ENCODE data around the gene OR11G2.
"Not testable (repeated sequence)": the region's sequence is repeated elsewhere in the genome, so short reads cannot be mapped to it uniquely, and the experiment has no call there.

The OR11G2 gene

GRCh38 chr14:20177433-20177974, 13.2 kb upstream of the OR11G2 start:
- no peak for DNase-seq (ENCODE audit: low read depth)
- no peak overlapping the region for H3K4me3 ChIP-seq (ENCODE audit: low read depth, low read length)
- no peak for TF ChIP-seq CTCF (IDR thresholded peaks at IDR 0.05; ENCODE audit: insufficient read depth, low read depth, low read length, missing control alignments)

- DNase-seq (ENCODE audit: low read depth): no peak
- no peak overlapping the region for H3K4me3 ChIP-seq (ENCODE audit: low read depth, low read length)
- TF ChIP-seq CTCF (IDR thresholded peaks at IDR 0.05; ENCODE audit: insufficient read depth, low read depth, low read length, missing control alignments): no peak
These were observed 11.5 kb upstream of the OR11G2 start for GRCh38 chr14:20179218-20179617.

- TF ChIP-seq CTCF (IDR thresholded peaks at IDR 0.05; ENCODE audit: insufficient read depth, low read depth, low read length, missing control alignments): no peak
- H3K4me3 ChIP-seq (ENCODE audit: low read depth, low read length): no peak overlapping the region
- DNase-seq (ENCODE audit: low read depth): no peak
These were observed 10.8 kb upstream of the OR11G2 start for GRCh38 chr14:20179880-20180279.

- no peak for TF ChIP-seq CTCF (IDR thresholded peaks at IDR 0.05; ENCODE audit: insufficient read depth, low read depth, low read length, missing control alignments)
- DNase-seq (ENCODE audit: low read depth): no peak
These were observed 10.2 kb upstream of the OR11G2 start for GRCh38 chr14:20180486-20180885.

GRCh38 chr14:20184181-20184580, 6.5 kb upstream of the OR11G2 start:
- TF ChIP-seq CTCF (IDR thresholded peaks at IDR 0.05; ENCODE audit: insufficient read depth, low read depth, low read length, missing control alignments): no peak
- H3K4me3 ChIP-seq (ENCODE audit: low read depth, low read length): no peak overlapping the region
- no peak for DNase-seq (ENCODE audit: low read depth)

More at GRCh38 chr14:20180486-20180885, 10.2 kb upstream of the OR11G2 start:
- H3K4me3 ChIP-seq (ENCODE audit: low read depth, low read length): no peak overlapping the region

GRCh38 chr14:20191396-20191795, 700 bp downstream of the OR11G2 start:
- no peak for TF ChIP-seq CTCF (IDR thresholded peaks at IDR 0.05; ENCODE audit: insufficient read depth, low read depth, low read length, missing control alignments)
- H3K4me3 ChIP-seq (ENCODE audit: low read depth, low read length): no peak overlapping the region
- no peak for DNase-seq (ENCODE audit: low read depth)

GRCh38 chr14:20194101-20194500, 3.4 kb downstream of the OR11G2 start:
- no peak for TF ChIP-seq CTCF (IDR thresholded peaks at IDR 0.05; ENCODE audit: insufficient read depth, low read depth, low read length, missing control alignments)
- H3K4me3 ChIP-seq (ENCODE audit: low read depth, low read length): no peak overlapping the region
- no peak for DNase-seq (ENCODE audit: low read depth)

GRCh38 chr14:20195170-20195569, 4.5 kb downstream of the OR11G2 start:
- not testable (repeated sequence) for H3K4me3 ChIP-seq (ENCODE audit: low read depth, low read length); DNase-seq (ENCODE audit: low read depth)

All from GM12865 (cell line).